ENCODE data around the gene CELSR1. TPM values are rescaled to one million over a fixed set of nuclear protein-coding genes. Genes with fewer than 3 reads are reported as not detected.

The CELSR1 gene
- total RNA-seq, 1 experiment from 2014 or later = 22.6 TPM

- Histone ChIP-seq H4K20me1 (ENCODE audit: control insufficient read depth, insufficient read depth, insufficient read length) (no peaks in the 10 kb centered on the region), H3K9me3 (ENCODE audit: control insufficient read depth, low read depth, low read length) (no peaks in the 10 kb centered on the region), H3K27ac (ENCODE audit: insufficient read length, low read depth, low read length) (no peak overlapping the region), H4K8ac (replicated peaks; ENCODE audit: insufficient read length, low read depth, low read length) (no peak overlapping the region), H3K79me1 (ENCODE audit: insufficient read depth, low read depth, low read length, poor library complexity, severe bottlenecking) (no peaks in the 10 kb centered on the region), H3T11ph (ENCODE audit: low read length) (no peak overlapping the region), H3K14ac (ENCODE audit: insufficient read depth, low read length) (no peak overlapping the region), H3K27me3 (ENCODE audit: insufficient read depth, low read length) (no peaks in the 10 kb centered on the region; the same call in 1 of the 2 replicates), H4K91ac (ENCODE audit: insufficient read length, low read depth, low read length) (no peak overlapping the region), H2BK12ac (ENCODE audit: insufficient read length, low read depth, low read length) (no peak overlapping the region), H3K4ac (ENCODE audit: low read depth, low read length) (no peak overlapping the region), H3K79me2 (ENCODE audit: insufficient read depth, low read length) (no peaks in the 10 kb centered on the region), H2BK20ac (ENCODE audit: low read depth, low read length, poor library complexity, severe bottlenecking) (no peak overlapping the region), H3K23me2 (ENCODE audit: insufficient read length, low read depth, low read length, poor library complexity, severe bottlenecking) (peaks cover 3% of the 10 kb centered on the region), H4K5ac (ENCODE audit: insufficient read length, low read depth, low read length) (no peak overlapping the region), H3K23ac (ENCODE audit: insufficient read length, low read depth, low read length) (no peak overlapping the region), H2AFZ (ENCODE audit: low read length) (no peak overlapping the region), H2BK120ac (ENCODE audit: low read depth, low read length, poor library complexity, severe bottlenecking) (no peak overlapping the region), H2BK5ac (ENCODE audit: insufficient read length, low read length) (no peak overlapping the region), H3K4me1 (ENCODE audit: insufficient read depth, low read length) (no peaks in the 10 kb centered on the region), H2BK15ac (ENCODE audit: low read depth, low read length) (no peak overlapping the region), H3K9ac (ENCODE audit: extremely low read depth, insufficient read length, low read length) (no peak overlapping the region), H3K18ac (ENCODE audit: insufficient read length, low read depth, low read length) (no peak overlapping the region), H2AK5ac (ENCODE audit: insufficient read length, low read length) (no peak overlapping the region), H3K56ac (ENCODE audit: insufficient read length, low read depth, low read length) (no peak overlapping the region), H3K4me2 (ENCODE audit: insufficient read depth, insufficient read length, low read length) (no peak overlapping the region)
- DNase-seq = no peak
- Mint-ChIP-seq H3K4me3 (no peak overlapping the region), H3K9me3 (peaks cover 15 to 18% of the 10 kb centered on the region in 2 experiments), H3K27ac (no peak overlapping the region), H3K4me1 (peaks cover 17% of the 10 kb centered on the region in 2 experiments), H3K27me3 (ENCODE audit: low read depth) (peaks cover 24% of the 10 kb centered on the region), H3K36me3 (ENCODE audit: insufficient read depth in 1 of 3, low read depth in 3 of 3) (peaks cover 0 to 5% (median 0%) of the 10 kb centered on the region in 3 experiments; a peak in 3 of 7 replicates)
- TF ChIP-seq CTCF (conservative IDR thresholded peaks at IDR 0.05) = no peak
- no CpG with 5 or more reads among the region's 7 CpGs for WGBS (ENCODE audit: extremely low coverage, insufficient read length, low lambda C conversion rate)
Observed at GRCh38 chr22:46571642-46572250, 34.3 kb upstream of the CELSR1 start.

Measured in H9 (cell line).